A172 (cell line): ENCODE measurements around the gene CNNM3. TPM values are rescaled to one million over a fixed set of nuclear protein-coding genes. Genes with fewer than 3 reads are reported as not detected.

Experiments used
- DNase-seq: peaks from one replicate; pipeline ENCODE4 v3.0.0-alpha.2; 2015; ENCODE audit warnings: low spot score
- total RNA-seq: library from RNA; depleted of rRNA; stranded (reverse); fragments of >200 nt; shearing (Covaris generic); gene quantifications from 2 replicates; pipeline ENCODE4 v1.2.3, GENCODE V29; 2014

Gene CNNM3
- total RNA-seq, 1 experiment from 2014 or later, result 5.5 TPM

- no peak for DNase-seq
These were observed 47.7 kb downstream of the CNNM3 start for GRCh38 chr2:96863575-96864342.

- no peak for DNase-seq
These were observed 48.4 kb downstream of the CNNM3 start for GRCh38 chr2:96864343-96865091.

GRCh38 chr2:96865654-96866053 is 49.6 kb downstream of the CNNM3 start:
- DNase-seq, result no peak

GRCh38 chr2:96866149-96866548 is 50.1 kb downstream of the CNNM3 start:
- DNase-seq, result no peak

- DNase-seq, result no peak
These were observed 50.5 kb downstream of the CNNM3 start for GRCh38 chr2:96866586-96866985.

- no peak for DNase-seq
These were observed 51.1 kb downstream of the CNNM3 start for GRCh38 chr2:96866986-96867755.

GRCh38 chr2:96867756-96868554 is 51.9 kb downstream of the CNNM3 start:
- no peak for DNase-seq

GRCh38 chr2:96868555-96869280 is 52.6 kb downstream of the CNNM3 start:
- DNase-seq, result peak; percentile 89

GRCh38 chr2:96869281-96869821 is 53.3 kb downstream of the CNNM3 start:
- DNase-seq, result peak; percentile 45

- no peak for DNase-seq
These were observed 54.0 kb downstream of the CNNM3 start, which contains the start of gene SEMA4C for GRCh38 chr2:96869822-96870625. SEMA4C (minus strand) TSS chr2:96870080; CDS start chr2:96867886, 2,194 bp downstream.

GRCh38 chr2:96870626-96871255 is 54.7 kb downstream of the CNNM3 start:
- DNase-seq, result no peak

- no peak for DNase-seq
These were observed 56.7 kb downstream of the CNNM3 start for GRCh38 chr2:96872591-96873349.

- no peak for DNase-seq
These were observed 57.6 kb downstream of the CNNM3 start for GRCh38 chr2:96873651-96874096.

- DNase-seq, result no peak
These were observed 58.2 kb downstream of the CNNM3 start for GRCh38 chr2:96874198-96874831.

GRCh38 chr2:96875498-96876268 is 59.6 kb downstream of the CNNM3 start:
- DNase-seq, result no peak

- no peak for DNase-seq
These were observed 60.4 kb downstream of the CNNM3 start for GRCh38 chr2:96876269-96877041.
